ENCODE data around the gene FRMPD4. TPM values are rescaled to one million over a fixed set of nuclear protein-coding genes. Genes with fewer than 3 reads are reported as not detected.

The FRMPD4 gene
- total RNA-seq, 1 experiment from 2014 or later: 0.24 TPM

DNA sequence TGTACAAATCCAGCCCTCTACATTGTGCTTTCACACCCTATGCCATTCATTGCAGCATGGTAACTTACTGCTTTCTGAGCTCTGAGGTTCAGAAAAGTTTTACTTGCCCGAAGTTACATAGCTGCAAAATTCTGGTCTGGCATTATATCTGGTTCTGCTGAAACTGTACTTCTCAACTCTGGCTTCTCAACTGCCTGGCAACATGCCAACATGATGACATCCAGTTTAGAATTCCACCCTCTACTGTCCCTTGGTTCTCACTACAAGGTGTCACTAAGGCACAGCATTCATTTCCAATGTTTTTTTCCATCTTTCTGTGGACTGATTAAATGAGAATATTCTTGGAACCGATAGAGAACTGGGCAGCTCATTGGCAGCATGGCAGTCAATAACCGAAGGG lies 410.1 kb downstream of the FRMPD4 start:
- Histone ChIP-seq H3K27ac (ENCODE audit: insufficient read length, low read depth, low read length) (no peak overlapping the region), H3K79me2 (ENCODE audit: insufficient read depth, low read length) (no peaks in the 10 kb centered on the region), H4K5ac (ENCODE audit: insufficient read length, low read depth, low read length) (no peak overlapping the region), H4K8ac (replicated peaks; ENCODE audit: insufficient read length, low read depth, low read length) (no peak overlapping the region), H4K91ac (ENCODE audit: insufficient read length, low read depth, low read length) (no peak overlapping the region), H3K79me1 (ENCODE audit: insufficient read depth, low read depth, low read length, poor library complexity, severe bottlenecking) (no peaks in the 10 kb centered on the region), H2BK15ac (ENCODE audit: low read depth, low read length) (no peak overlapping the region), H3T11ph (ENCODE audit: low read length) (no peak overlapping the region), H2AFZ (ENCODE audit: low read length) (no peak overlapping the region), H3K18ac (ENCODE audit: insufficient read length, low read depth, low read length) (no peak overlapping the region), H3K9me3 (ENCODE audit: control insufficient read depth, low read depth, low read length) (no peaks in the 10 kb centered on the region), H2BK5ac (ENCODE audit: insufficient read length, low read length) (no peak overlapping the region), H3K27me3 (ENCODE audit: insufficient read depth, low read length) (no peaks in the 10 kb centered on the region), H2BK20ac (ENCODE audit: low read depth, low read length, poor library complexity, severe bottlenecking) (no peak overlapping the region), H2BK120ac (ENCODE audit: low read depth, low read length, poor library complexity, severe bottlenecking) (no peak overlapping the region), H4K20me1 (ENCODE audit: control insufficient read depth, insufficient read depth, insufficient read length) (no peaks in the 10 kb centered on the region), H3K23ac (ENCODE audit: insufficient read length, low read depth, low read length) (no peak overlapping the region), H3K4me1 (ENCODE audit: insufficient read depth, low read length) (no peaks in the 10 kb centered on the region), H2BK12ac (ENCODE audit: insufficient read length, low read depth, low read length) (no peak overlapping the region), H3K4ac (ENCODE audit: low read depth, low read length) (no peak overlapping the region), H3K4me2 (ENCODE audit: insufficient read depth, insufficient read length, low read length) (no peak overlapping the region), H3K9ac (ENCODE audit: extremely low read depth, insufficient read length, low read length) (no peak overlapping the region), H2AK5ac (ENCODE audit: insufficient read length, low read length) (no peak overlapping the region), H3K14ac (ENCODE audit: insufficient read depth, low read length) (no peak overlapping the region), H3K56ac (ENCODE audit: insufficient read length, low read depth, low read length) (no peak overlapping the region), H3K23me2 (ENCODE audit: insufficient read length, low read depth, low read length, poor library complexity, severe bottlenecking) (no peaks in the 10 kb centered on the region)
- Mint-ChIP-seq H3K27ac (no peak overlapping the region), H3K36me3 (ENCODE audit: insufficient read depth in 1 of 3, low read depth in 3 of 3) (no peaks in the 10 kb centered on the region; a peak in 1 of 7 replicates), H3K9me3 (peaks cover 33 to 54% of the 10 kb centered on the region in 2 experiments), H3K4me3 (no peak overlapping the region), H3K4me1 (no peaks in the 10 kb centered on the region), H3K27me3 (ENCODE audit: low read depth) (no peaks in the 10 kb centered on the region)
- no CpG with 5 or more reads among the region's 3 CpGs for WGBS (ENCODE audit: extremely low coverage, insufficient read length, low lambda C conversion rate)
- DNase-seq: no peak
- TF ChIP-seq CTCF (conservative IDR thresholded peaks at IDR 0.05): no peak

Data from H9 (cell line).